Peyer's patch (tissue), 4 donors: ENCODE data around the gene ANXA3.

Experiments
- POLR2A ChIP-seq, 2 donors: fragments of 450-650 bp; IDR thresholded peaks; one replicate each; pipeline ENCODE4 v1.5.1; 2017; ENCODE audit warnings: antibody characterized with exemption in 2 of 2, mild to moderate bottlenecking in 2 of 2, moderate library complexity in 2 of 2
- TF ChIP-seq, protein P1 (sequence below), 6 experiments: fragments of 450-650 bp in 4 of 6; fragments of 200-600 bp in 2 of 6; sonication (generic) in 1 of 6; IDR thresholded peaks; one replicate each; pipeline ENCODE4 v1.5.1; 2017 to 2019; ENCODE audit warnings: antibody characterized with exemption in 6 of 6, mild to moderate bottlenecking in 3 of 6, moderate library complexity in 1 of 6

DNA sequence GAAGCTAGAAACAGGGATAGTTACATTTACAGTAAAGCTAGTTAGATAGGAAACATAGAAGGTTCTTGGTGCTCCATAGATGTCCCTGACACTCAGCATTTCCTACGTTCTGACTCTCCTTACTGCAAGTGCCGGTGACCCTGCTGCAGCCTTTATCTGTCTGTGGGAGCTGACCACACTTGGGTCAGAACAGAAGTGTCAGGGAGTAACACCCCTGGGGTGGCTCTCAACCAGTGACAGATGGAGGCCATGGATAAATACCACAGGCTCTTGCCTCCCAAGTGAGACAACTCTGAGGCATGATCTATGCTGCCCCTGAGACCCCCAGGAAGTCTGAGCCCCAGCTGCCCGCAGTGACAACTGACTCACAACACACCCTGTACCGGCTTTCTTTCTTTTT is 69.8 kb downstream of the ANXA3 start:
- TF ChIP-seq, protein P1, sequence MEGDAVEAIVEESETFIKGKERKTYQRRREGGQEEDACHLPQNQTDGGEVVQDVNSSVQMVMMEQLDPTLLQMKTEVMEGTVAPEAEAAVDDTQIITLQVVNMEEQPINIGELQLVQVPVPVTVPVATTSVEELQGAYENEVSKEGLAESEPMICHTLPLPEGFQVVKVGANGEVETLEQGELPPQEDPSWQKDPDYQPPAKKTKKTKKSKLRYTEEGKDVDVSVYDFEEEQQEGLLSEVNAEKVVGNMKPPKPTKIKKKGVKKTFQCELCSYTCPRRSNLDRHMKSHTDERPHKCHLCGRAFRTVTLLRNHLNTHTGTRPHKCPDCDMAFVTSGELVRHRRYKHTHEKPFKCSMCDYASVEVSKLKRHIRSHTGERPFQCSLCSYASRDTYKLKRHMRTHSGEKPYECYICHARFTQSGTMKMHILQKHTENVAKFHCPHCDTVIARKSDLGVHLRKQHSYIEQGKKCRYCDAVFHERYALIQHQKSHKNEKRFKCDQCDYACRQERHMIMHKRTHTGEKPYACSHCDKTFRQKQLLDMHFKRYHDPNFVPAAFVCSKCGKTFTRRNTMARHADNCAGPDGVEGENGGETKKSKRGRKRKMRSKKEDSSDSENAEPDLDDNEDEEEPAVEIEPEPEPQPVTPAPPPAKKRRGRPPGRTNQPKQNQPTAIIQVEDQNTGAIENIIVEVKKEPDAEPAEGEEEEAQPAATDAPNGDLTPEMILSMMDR (IDR thresholded peaks at IDR 0.05), result no peak
- TF ChIP-seq POLR2A (IDR thresholded peaks at IDR 0.05), result no peak
